GM23338 (cell line): Measurements from ENCODE around the gene RNF167. TPM values are rescaled to one million over a fixed set of nuclear protein-coding genes. Genes with fewer than 3 reads are reported as not detected.

Experiments
- ATAC-seq: fragments of 200-7000 bp; cut with Tn5 transposase; 3 replicates; pipeline ENCODE4 v1.9.1; 2020
- DNase-seq: peaks from one replicate; pipeline ENCODE4 v3.0.0-alpha.2; 2015; ENCODE audit warnings: low spot score
- H2AFZ ChIP-seq: fragments of 200-600 bp; sonication (generic); 2 replicates; pipeline ENCODE4 v1.8.0; 2016; ENCODE audit warnings: antibody characterized with exemption, mild to moderate bottlenecking, moderate library complexity
- H3F3A ChIP-seq: fragments of 200-600 bp; sonication (generic); replicated peaks from 2 replicates; pipeline ENCODE4 v1.8.0; 2017; ENCODE audit warnings: antibody characterized with exemption, mixed run types, low read depth
- H3K27ac ChIP-seq: fragments of 200-600 bp; sonication (generic); 2 replicates; pipeline ENCODE4 v1.6.1; 2016; ENCODE audit warnings: low read depth
- H3K27me3 ChIP-seq: fragments of 200-600 bp; sonication (generic); 2 replicates; pipeline ENCODE4 v1.8.0; 2016; ENCODE audit warnings: mild to moderate bottlenecking, mixed run types, moderate library complexity; ENCODE audit not compliant: insufficient read depth
- H3K36me3 ChIP-seq: fragments of 200-600 bp; sonication (generic); 2 replicates; pipeline ENCODE4 v1.8.0; 2016; ENCODE audit warnings: mild to moderate bottlenecking; ENCODE audit not compliant: insufficient read depth
- H3K4me1 ChIP-seq: fragments of 200-600 bp; sonication (generic); 2 replicates; pipeline ENCODE4 v1.8.0; 2016; ENCODE audit warnings: mild to moderate bottlenecking, moderate library complexity; ENCODE audit not compliant: insufficient read depth
- H3K4me2 ChIP-seq: fragments of 200-600 bp; sonication (generic); 2 replicates; pipeline ENCODE4 v1.7.1; 2017; ENCODE audit warnings: mixed run types
- H3K4me3 ChIP-seq: fragments of 200-600 bp; sonication (generic); 2 replicates; pipeline ENCODE4 v1.6.1; 2016; ENCODE audit warnings: mixed run types
- H3K79me2 ChIP-seq: fragments of 200-600 bp; sonication (generic); replicated peaks from 2 replicates; pipeline ENCODE4 v1.8.0; 2017; ENCODE audit warnings: mild to moderate bottlenecking; ENCODE audit not compliant: insufficient read depth
- H3K9me2 ChIP-seq: fragments of 200-600 bp; sonication (generic); 2 replicates; pipeline ENCODE4 v1.8.0; 2017; ENCODE audit not compliant: insufficient read depth
- H4K20me1 ChIP-seq: fragments of 200-600 bp; sonication (generic); replicated peaks from 2 replicates; pipeline ENCODE4 v1.8.0; 2017; ENCODE audit warnings: mild to moderate bottlenecking; ENCODE audit not compliant: insufficient read depth
- H3K27ac Mint-ChIP-seq: 2 replicates; pipeline ENCODE4 v1.8.0; 2020; ENCODE audit warnings: inconsistent platforms, mild to moderate bottlenecking, moderate library complexity, mixed read lengths
- H3K27me3 Mint-ChIP-seq: 3 replicates; pipeline ENCODE4 v1.8.0; 2022; ENCODE audit warnings: low read depth, mild to moderate bottlenecking, moderate library complexity, mixed read lengths, inconsistent platforms; ENCODE audit not compliant: insufficient read depth, poor library complexity
- H3K36me3 Mint-ChIP-seq: 3 replicates; pipeline ENCODE4 v1.8.0; 2021; ENCODE audit warnings: low read depth, mild to moderate bottlenecking, inconsistent platforms, moderate library complexity, mixed read lengths
- H3K4me1 Mint-ChIP-seq: 3 replicates; pipeline ENCODE4 v1.8.0; 2020; ENCODE audit warnings: mild to moderate bottlenecking, inconsistent platforms, mixed read lengths
- H3K4me3 Mint-ChIP-seq: 3 replicates; pipeline ENCODE4 v1.8.0; 2021; ENCODE audit warnings: moderate library complexity, mild to moderate bottlenecking, inconsistent platforms, mixed read lengths
- H3K9me3 Mint-ChIP-seq: 3 replicates; pipeline ENCODE4 v1.8.0; 2020; ENCODE audit warnings: moderate library complexity, mild to moderate bottlenecking, inconsistent platforms, mixed read lengths
- CREB1 ChIP-seq: fragments of 250-450 bp; sonication (Bioruptor Pico); IDR thresholded peaks from 2 replicates; pipeline ENCODE4 v1.5.0; 2020; ENCODE audit warnings: low read depth, mild to moderate bottlenecking, moderate library complexity
- ETS1 ChIP-seq: IDR thresholded peaks from 2 replicates; pipeline ENCODE4 v1.6.1; 2016; ENCODE audit warnings: antibody characterized with exemption
- EZH2 ChIP-seq: fragments of 200-600 bp; sonication (generic); IDR thresholded peaks from one replicate; pipeline ENCODE4 v1.8.0; 2017; ENCODE audit warnings: antibody characterized with exemption, mild to moderate bottlenecking, low read depth; ENCODE audit not compliant: unreplicated experiment
- EZH2phosphoT487 ChIP-seq: fragments of 200-600 bp; sonication (generic); IDR thresholded peaks from one replicate; pipeline ENCODE4 v1.8.1; 2018; ENCODE audit warnings: antibody characterized with exemption; ENCODE audit not compliant: unreplicated experiment
- JUNB ChIP-seq: IDR thresholded peaks from one replicate; pipeline ENCODE4 v1.6.1; 2016; ENCODE audit warnings: antibody characterized with exemption; ENCODE audit not compliant: unreplicated experiment
- NANOG ChIP-seq: IDR thresholded peaks from 2 replicates; pipeline ENCODE4 v1.6.1; 2016; ENCODE audit warnings: antibody characterized with exemption, borderline replicate concordance
- POLR2AphosphoS5 ChIP-seq: IDR thresholded peaks from 2 replicates; pipeline ENCODE4 v1.6.1; 2016; ENCODE audit warnings: antibody characterized with exemption, low read depth
- REST ChIP-seq: IDR thresholded peaks from one replicate; pipeline ENCODE4 v1.6.1; 2018; ENCODE audit warnings: antibody characterized with exemption; ENCODE audit not compliant: unreplicated experiment
- ZNF114 ChIP-seq: fragments of 250-450 bp; sonication (Bioruptor Pico); IDR thresholded peaks from 2 replicates; pipeline ENCODE4 v1.5.0; 2020; ENCODE audit warnings: mild to moderate bottlenecking, moderate library complexity
- ZNF331 ChIP-seq: fragments of 250-450 bp; sonication (Bioruptor Pico); IDR thresholded peaks from 2 replicates; pipeline ENCODE4 v1.5.0; 2020; ENCODE audit warnings: low read depth, mild to moderate bottlenecking, moderate library complexity
- ZNF462 ChIP-seq: fragments of 250-450 bp; sonication (Bioruptor Pico); IDR thresholded peaks from 2 replicates; pipeline ENCODE4 v1.5.0; 2020; ENCODE audit warnings: mild to moderate bottlenecking, moderate library complexity
- polyA plus RNA-seq: library from polyadenylated mRNA; unstranded; fragments of >200 nt; fragmentation: Nextera tagmentation; extraction: Ambion mirVana; gene quantifications from 2 replicates; pipeline ENCODE4 v1.2.1, GENCODE V29; 2016
- total RNA-seq: library from RNA; depleted of rRNA; stranded (reverse); fragments of >200 nt; shearing (Covaris generic); gene quantifications from 2 replicates; pipeline ENCODE4 v1.2.3, GENCODE V29; 2014

Gene RNF167
- total and polyA plus RNA-seq, 2 experiments from 2014 or later, result 61.2 to 84.4 TPM

- no peak for TF ChIP-seq ZNF331 (CRISPR knock-in tag)
- no peak for TF ChIP-seq POLR2AphosphoS5
- no peak for TF ChIP-seq ZNF114 (CRISPR knock-in tag)
- TF ChIP-seq CREB1 (CRISPR knock-in tag), result no peak
- TF ChIP-seq EZH2phosphoT487, result no peak
- no peak for TF ChIP-seq REST
- TF ChIP-seq EZH2, result no peak
- TF ChIP-seq JUNB, result no peak
Measured at GRCh38 chr17:4969551-4970173, 29.6 kb downstream of the RNF167 start (continued).

- H3K4me2 ChIP-seq, result no peak overlapping the region
- H2AFZ ChIP-seq, result no peak overlapping the region
- H3K79me2 ChIP-seq, result peaks cover 26% of the 10 kb centered on the region
- H3K4me1 Mint-ChIP-seq, result peaks cover 35% of the 10 kb centered on the region
- 0 out of 2 replicates have a peak, but pooled peaks cover 9% of the 10 kb centered on the region for H4K20me1 ChIP-seq
- H3K27me3 ChIP-seq, result peaks cover 24% of the 10 kb centered on the region
- no peak overlapping the region for H3K4me3 ChIP-seq
- H3K9me2 ChIP-seq, result no peaks in the 10 kb centered on the region
- peak overlapping the region; percentile 36; the same call in 1 of the 3 replicates for H3K4me3 Mint-ChIP-seq
- H3K27ac Mint-ChIP-seq, result no peak overlapping the region
- peaks cover 55% of the 10 kb centered on the region for H3K36me3 Mint-ChIP-seq
- H3F3A ChIP-seq, result peaks cover 19% of the 10 kb centered on the region; the same call in 1 of the 2 replicates
- DNase-seq (no peak), ATAC-seq (no peak)
- H3K27ac ChIP-seq, result no peak overlapping the region
- peaks cover 26% of the 10 kb centered on the region for H3K4me1 ChIP-seq
- no peaks in the 10 kb centered on the region; the same call in 1 of the 2 replicates for H3K36me3 ChIP-seq
- peaks cover 37% of the 10 kb centered on the region for H3K27me3 Mint-ChIP-seq
- peaks cover 11% of the 10 kb centered on the region for H3K9me3 Mint-ChIP-seq
- TF ChIP-seq ZNF462 (CRISPR knock-in tag) (no peak), CREB1 (CRISPR knock-in tag) (no peak), ETS1 (no peak), NANOG (no peak), EZH2phosphoT487 (no peak), ZNF114 (CRISPR knock-in tag) (no peak), ZNF331 (CRISPR knock-in tag) (no peak)
Measured at GRCh38 chr17:4970273-4970672, 30.2 kb downstream of the RNF167 start.
